ENCODE data around the gene SLC15A4.
"Not testable (repeated sequence)": the region's sequence is repeated elsewhere in the genome, so short reads cannot be mapped to it uniquely, and the experiment has no call there.

SLC15A4 gene

DNA sequence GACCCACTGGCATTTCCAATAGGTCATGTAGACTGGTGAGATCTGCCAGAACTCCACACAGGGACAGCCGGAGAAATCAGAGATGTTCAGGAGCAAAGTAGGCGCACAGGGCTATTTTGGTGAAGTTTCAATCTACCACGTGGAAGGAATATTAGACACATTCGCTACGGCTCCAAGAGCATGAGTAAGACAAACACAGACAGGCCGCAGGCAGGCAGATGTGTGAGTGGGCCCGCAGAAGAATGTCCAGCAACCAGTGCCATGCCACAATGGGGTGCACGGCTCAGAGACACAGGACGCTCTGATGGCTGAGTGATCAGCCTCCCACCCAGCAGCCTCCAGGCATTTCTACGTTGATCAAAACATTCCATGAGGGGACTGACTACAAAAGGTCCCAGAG lies 10.4 kb downstream of the SLC15A4 start:
- TF ChIP-seq CTCF (IDR thresholded peaks at IDR 0.05; ENCODE audit: insufficient read depth, low read depth, low read length, missing control alignments): no peak
- no peak for DNase-seq (ENCODE audit: low read depth)
- H3K4me3 ChIP-seq (ENCODE audit: low read length): no peak overlapping the region

GRCh38 chr12:128811806-128812205 lies 12.0 kb downstream of the SLC15A4 start:
- no peak overlapping the region for H3K4me3 ChIP-seq (ENCODE audit: low read length)
- no peak for DNase-seq (ENCODE audit: low read depth)
- no peak for TF ChIP-seq CTCF (IDR thresholded peaks at IDR 0.05; ENCODE audit: insufficient read depth, low read depth, low read length, missing control alignments)

DNA sequence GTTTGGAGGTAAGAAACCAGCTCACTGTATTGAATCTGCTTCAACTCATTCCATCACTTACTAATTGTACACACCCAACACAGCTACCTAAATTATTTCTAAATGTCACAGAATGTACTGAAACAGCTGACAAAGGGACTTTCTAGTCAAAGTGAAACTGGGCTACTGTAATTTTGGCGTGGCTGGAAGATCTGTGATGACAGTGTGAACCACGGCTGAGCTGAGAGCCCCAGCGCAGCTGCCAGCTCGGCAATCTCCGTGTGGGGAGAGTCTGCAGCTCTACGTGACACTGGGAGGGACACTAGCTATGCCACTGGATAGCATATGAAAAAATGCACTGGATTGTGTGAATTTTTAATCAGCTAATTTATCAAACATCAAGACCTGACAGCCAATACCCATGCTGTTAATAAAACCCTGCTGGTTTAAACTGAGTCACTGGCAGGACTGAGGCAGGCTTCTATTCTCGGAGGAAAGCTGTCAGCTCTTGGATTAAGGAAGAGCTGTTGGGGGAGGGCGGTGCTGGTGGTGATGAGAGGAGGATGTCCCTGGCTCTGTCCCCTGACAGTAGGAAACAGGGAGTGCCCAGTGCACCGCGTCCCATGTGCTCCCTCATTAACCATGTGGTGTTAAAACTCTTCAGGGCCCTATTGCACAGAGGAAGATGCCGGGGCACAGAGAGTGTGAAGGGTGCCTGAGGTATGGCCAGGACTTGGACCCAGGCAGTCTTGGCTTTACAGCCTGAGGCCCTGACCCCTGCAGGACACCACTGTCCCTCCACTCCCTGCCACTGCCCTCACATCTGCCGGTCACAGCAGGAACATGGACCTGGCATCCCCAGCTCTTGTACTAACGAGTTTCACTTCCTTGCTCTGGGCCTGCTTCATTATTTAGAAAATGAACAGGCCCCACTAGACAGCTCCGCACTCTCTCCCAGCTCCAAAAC lies 13.3 kb downstream of the SLC15A4 start:
- H3K4me3 ChIP-seq (ENCODE audit: low read length): no peak overlapping the region
- no peak for TF ChIP-seq CTCF (IDR thresholded peaks at IDR 0.05; ENCODE audit: insufficient read depth, low read depth, low read length, missing control alignments)
- no peak for DNase-seq (ENCODE audit: low read depth)

GRCh38 chr12:128808651-128809050 lies 15.1 kb downstream of the SLC15A4 start:
- TF ChIP-seq CTCF (IDR thresholded peaks at IDR 0.05; ENCODE audit: insufficient read depth, low read depth, low read length, missing control alignments): no peak
- DNase-seq (ENCODE audit: low read depth): no peak
- no peak overlapping the region for H3K4me3 ChIP-seq (ENCODE audit: low read length)

GRCh38 chr12:128807161-128807724 lies 16.5 kb downstream of the SLC15A4 start:
- no peak for DNase-seq (ENCODE audit: low read depth)
- no peak for TF ChIP-seq CTCF (IDR thresholded peaks at IDR 0.05; ENCODE audit: insufficient read depth, low read depth, low read length, missing control alignments)
- no peak overlapping the region for H3K4me3 ChIP-seq (ENCODE audit: low read length)

GRCh38 chr12:128806573-128806972 lies 17.2 kb downstream of the SLC15A4 start:
- H3K4me3 ChIP-seq (ENCODE audit: low read length): no peak overlapping the region
- no peak for TF ChIP-seq CTCF (IDR thresholded peaks at IDR 0.05; ENCODE audit: insufficient read depth, low read depth, low read length, missing control alignments)
- DNase-seq (ENCODE audit: low read depth): no peak

DNA sequence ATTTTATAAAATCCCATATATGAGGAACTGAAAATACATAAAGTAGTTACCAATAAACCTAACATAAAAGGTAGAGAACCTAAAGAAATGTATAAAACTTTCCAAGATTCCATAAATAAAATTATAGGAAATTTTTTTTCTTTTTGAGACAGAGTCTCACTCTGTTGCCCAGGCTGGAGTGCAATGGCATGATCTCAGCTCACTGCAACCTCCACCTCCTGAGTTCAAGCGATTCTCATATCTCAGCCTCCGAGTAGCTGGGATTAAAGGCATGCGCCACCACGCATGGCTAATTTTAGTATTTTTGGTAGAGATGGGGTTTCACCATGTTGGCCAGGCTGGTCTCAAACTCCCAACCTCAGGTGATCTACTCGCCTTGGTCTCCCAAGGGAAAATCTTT lies 18.4 kb downstream of the SLC15A4 start:
- not testable (repeated sequence) for DNase-seq (ENCODE audit: low read depth); H3K4me3 ChIP-seq (ENCODE audit: low read length)

All from epithelial cell of esophagus (primary cell).